Measurements from ENCODE around the gene BMP6. TPM values are rescaled to one million over a fixed set of nuclear protein-coding genes. Genes with fewer than 3 reads are reported as not detected.

The BMP6 gene
- total and polyA plus RNA-seq, 10 of the 15 experiments (the other 5 are each of a cell fraction or from before 2014, with no cell fraction given) = 0.02 to 0.15 (median 0.05) TPM; not detected in 5

- POLR2A ChIA-PET = no interaction called here
- RAD21 ChIA-PET (ENCODE audit: unreplicated experiment) = no interaction called here
- Histone ChIP-seq H4K20me1 (ENCODE audit: control insufficient read depth, insufficient read depth) (no peaks in the 10 kb centered on the region), H3K4me2 (ENCODE audit: control insufficient read depth, insufficient read depth) (no peak overlapping the region), H3K9me3 (replicated peaks; ENCODE audit: control insufficient read depth, insufficient read depth, low read length) (no peaks in the 10 kb centered on the region), H2AFZ (ENCODE audit: control insufficient read depth, low read depth, low read length) (no peak overlapping the region), H3K4me1 (ENCODE audit: control insufficient read depth, insufficient read depth, low read length) (no peaks in the 10 kb centered on the region), H3K27ac (ENCODE audit: control insufficient read depth, insufficient read depth) (no peak overlapping the region), H3K79me2 (ENCODE audit: control insufficient read depth, insufficient read depth, low read length) (no peaks in the 10 kb centered on the region), H3K9ac (ENCODE audit: control insufficient read depth, insufficient read depth, low read length) (no peak overlapping the region), H3K4me3 (no peak overlapping the region), H3K27me3 (replicated peaks in 1 of 2; ENCODE audit: control insufficient read depth in 2 of 2, insufficient read depth in 2 of 2, low read length in 1 of 2) (peaks cover 0 to 2% of the 10 kb centered on the region in 2 experiments; a peak in 1 of 4 replicates), H3K36me3 (ENCODE audit: control insufficient read depth in 2 of 2, insufficient read depth in 2 of 2, low read length in 1 of 2) (no peaks in the 10 kb centered on the region)
- no TSS peak for BruUV-seq (replicated peaks)
- in situ Hi-C loops (cut with MboI) (no loop called here), intact Hi-C loops (cut with micrococcal nuclease; ENCODE audit: unreplicated experiment) (no loop called here)
- no peak for FAIRE-seq
- WGBS (ENCODE audit: insufficient coverage, insufficient replicate concordance, low lambda C conversion rate, missing lambda C conversion rate) = 81% methylated on average over 4 of the region's 4 CpGs
- TF ChIP-seq MYB (IDR thresholded peaks at IDR 0.05; ENCODE audit: borderline replicate concordance, low read depth, low read length) (no peak), STAT3 (IDR thresholded peaks at IDR 0.05; ENCODE audit: low read depth, low read length) (no peak), ZBTB40 (IDR thresholded peaks at IDR 0.05; ENCODE audit: borderline replicate concordance) (no peak), RUNX3 (IDR thresholded peaks at IDR 0.05; ENCODE audit: low read length) (no peak)
- no peak for DNase-seq (ENCODE audit: low read depth, low spot score)
- no peak for ATAC-seq
- SMC1A ChIA-PET (ENCODE audit: uncharacterized antibody, unreplicated experiment) = no interaction called here
- CTCF ChIA-PET = no interaction called here
These were observed 23.6 kb downstream of the BMP6 start for GRCh38 chr6:7749478-7749877.
